Progenitor cell of endocrine pancreas (in vitro differentiated cells): ENCODE measurements around the gene NCKAP5. TPM values are rescaled to one million over a fixed set of nuclear protein-coding genes. Genes with fewer than 3 reads are reported as not detected.

Experiments
- DNase-seq: peaks from one replicate; pipeline ENCODE4 v3.0.0; 2021; ENCODE audit warnings: low spot score; ENCODE audit not compliant: unreplicated experiment
- H3K27ac Mint-ChIP-seq: 2 replicates; pipeline ENCODE4 v1.8.0; 2021; ENCODE audit warnings: mild to moderate bottlenecking, moderate library complexity, mixed read lengths
- H3K27me3 Mint-ChIP-seq: 2 replicates; pipeline ENCODE4 v1.8.0; 2021; ENCODE audit warnings: mixed read lengths
- H3K36me3 Mint-ChIP-seq: 2 replicates; pipeline ENCODE4 v1.8.0; 2022; ENCODE audit warnings: mixed read lengths; ENCODE audit not compliant: insufficient read depth
- H3K4me1 Mint-ChIP-seq: 2 replicates; pipeline ENCODE4 v1.8.0; 2021; ENCODE audit warnings: low read depth, mixed read lengths
- H3K4me3 Mint-ChIP-seq: 2 replicates; pipeline ENCODE4 v1.8.0; 2021; ENCODE audit warnings: low read depth, mild to moderate bottlenecking, moderate library complexity, mixed read lengths
- H3K9me3 Mint-ChIP-seq: 2 replicates; pipeline ENCODE4 v1.8.0; 2021; ENCODE audit warnings: low read depth, mixed read lengths
- total RNA-seq: library from RNA; stranded (reverse); gene quantifications from 2 replicates; pipeline ENCODE4 v1.2.1, GENCODE V29; 2021
- TF ChIP-seq, protein P1 (sequence below): fragments of 200-600 bp; sonication (generic); IDR thresholded peaks from one replicate; pipeline ENCODE4 v1.5.0; 2021; ENCODE audit warnings: antibody characterized with exemption, mild to moderate bottlenecking; ENCODE audit not compliant: unreplicated experiment

NCKAP5 gene
- total RNA-seq, 1 donor from 2014 or later: 1.7 TPM

DNA sequence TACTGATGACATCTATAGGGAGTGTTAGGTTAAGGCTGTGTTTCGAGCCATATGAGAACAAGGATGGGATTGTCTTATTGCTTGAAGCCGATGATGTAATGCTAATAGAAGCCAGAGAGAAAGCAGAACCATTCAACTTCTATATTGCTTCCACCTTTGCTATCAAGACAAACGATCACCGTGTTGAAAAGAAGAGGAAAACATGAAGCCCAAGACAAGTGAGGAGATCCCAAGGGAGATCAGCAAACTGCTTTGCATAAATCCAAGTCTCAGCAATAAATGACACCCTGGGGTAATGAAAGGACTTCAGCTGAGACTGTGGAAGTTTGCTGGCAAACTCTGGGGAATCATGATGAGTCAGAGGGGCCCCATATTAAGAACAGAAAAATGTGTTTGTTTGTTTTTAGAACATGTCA lies 206.2 kb downstream of the NCKAP5 start:
- H3K27ac Mint-ChIP-seq: no peak overlapping the region
- TF ChIP-seq, protein P1, sequence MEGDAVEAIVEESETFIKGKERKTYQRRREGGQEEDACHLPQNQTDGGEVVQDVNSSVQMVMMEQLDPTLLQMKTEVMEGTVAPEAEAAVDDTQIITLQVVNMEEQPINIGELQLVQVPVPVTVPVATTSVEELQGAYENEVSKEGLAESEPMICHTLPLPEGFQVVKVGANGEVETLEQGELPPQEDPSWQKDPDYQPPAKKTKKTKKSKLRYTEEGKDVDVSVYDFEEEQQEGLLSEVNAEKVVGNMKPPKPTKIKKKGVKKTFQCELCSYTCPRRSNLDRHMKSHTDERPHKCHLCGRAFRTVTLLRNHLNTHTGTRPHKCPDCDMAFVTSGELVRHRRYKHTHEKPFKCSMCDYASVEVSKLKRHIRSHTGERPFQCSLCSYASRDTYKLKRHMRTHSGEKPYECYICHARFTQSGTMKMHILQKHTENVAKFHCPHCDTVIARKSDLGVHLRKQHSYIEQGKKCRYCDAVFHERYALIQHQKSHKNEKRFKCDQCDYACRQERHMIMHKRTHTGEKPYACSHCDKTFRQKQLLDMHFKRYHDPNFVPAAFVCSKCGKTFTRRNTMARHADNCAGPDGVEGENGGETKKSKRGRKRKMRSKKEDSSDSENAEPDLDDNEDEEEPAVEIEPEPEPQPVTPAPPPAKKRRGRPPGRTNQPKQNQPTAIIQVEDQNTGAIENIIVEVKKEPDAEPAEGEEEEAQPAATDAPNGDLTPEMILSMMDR: no peak
- H3K27me3 Mint-ChIP-seq: no peaks in the 10 kb centered on the region
- H3K9me3 Mint-ChIP-seq: no peaks in the 10 kb centered on the region
- H3K36me3 Mint-ChIP-seq: no peaks in the 10 kb centered on the region
- H3K4me3 Mint-ChIP-seq: no peak overlapping the region
- peaks cover 12% of the 10 kb centered on the region for H3K4me1 Mint-ChIP-seq
- no peak for DNase-seq

DNA sequence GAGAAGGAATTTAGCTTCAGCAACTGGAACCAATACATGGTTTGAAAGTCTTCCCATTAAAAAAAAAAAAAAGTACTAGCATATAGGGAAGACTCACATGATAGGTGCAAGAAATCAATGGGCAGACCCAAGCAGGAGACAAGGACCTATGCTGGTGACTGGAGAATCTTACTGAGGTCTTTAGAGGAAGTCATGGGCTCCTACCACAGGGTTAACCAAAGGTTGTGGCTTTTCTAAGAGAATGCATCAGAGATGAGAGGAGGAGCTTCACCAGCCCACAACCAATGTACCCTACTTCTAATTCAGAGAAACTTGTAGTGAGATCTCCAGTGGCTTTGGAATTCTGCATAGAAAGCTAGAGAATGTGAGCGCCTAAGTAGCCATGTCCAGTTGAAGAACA lies 207.4 kb downstream of the NCKAP5 start:
- Mint-ChIP-seq H3K36me3 (no peaks in the 10 kb centered on the region), H3K4me3 (no peak overlapping the region), H3K27me3 (no peaks in the 10 kb centered on the region), H3K27ac (no peak overlapping the region), H3K4me1 (peaks cover 12% of the 10 kb centered on the region), H3K9me3 (no peaks in the 10 kb centered on the region)
- TF ChIP-seq, protein P1: no peak
- DNase-seq: no peak

DNA sequence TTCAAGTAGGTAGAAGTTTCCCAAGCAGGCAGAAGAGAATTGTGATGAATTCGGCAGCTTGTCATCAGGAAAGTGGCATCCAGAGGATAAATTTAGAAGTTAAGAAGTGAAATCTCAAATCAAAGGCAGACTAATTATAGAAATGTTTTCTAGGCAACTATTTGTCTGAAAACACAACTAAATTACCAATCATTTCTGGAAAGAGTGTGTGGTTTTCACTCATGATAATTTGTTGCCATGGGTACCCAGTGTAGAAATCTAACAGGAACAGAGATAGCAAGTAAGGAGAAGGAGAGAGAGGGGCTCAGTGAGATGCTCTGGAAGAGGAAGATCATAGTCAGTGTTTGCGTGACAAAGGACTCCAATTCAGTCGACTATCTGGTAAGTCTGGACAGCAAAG lies 208.1 kb downstream of the NCKAP5 start:
- H3K9me3 Mint-ChIP-seq: no peaks in the 10 kb centered on the region
- H3K4me3 Mint-ChIP-seq: no peak overlapping the region
- no peak for DNase-seq
- no peaks in the 10 kb centered on the region for H3K27me3 Mint-ChIP-seq
- H3K36me3 Mint-ChIP-seq: no peaks in the 10 kb centered on the region
- TF ChIP-seq, protein P1: no peak
- H3K27ac Mint-ChIP-seq: no peak overlapping the region
- peaks cover 12% of the 10 kb centered on the region for H3K4me1 Mint-ChIP-seq

DNA sequence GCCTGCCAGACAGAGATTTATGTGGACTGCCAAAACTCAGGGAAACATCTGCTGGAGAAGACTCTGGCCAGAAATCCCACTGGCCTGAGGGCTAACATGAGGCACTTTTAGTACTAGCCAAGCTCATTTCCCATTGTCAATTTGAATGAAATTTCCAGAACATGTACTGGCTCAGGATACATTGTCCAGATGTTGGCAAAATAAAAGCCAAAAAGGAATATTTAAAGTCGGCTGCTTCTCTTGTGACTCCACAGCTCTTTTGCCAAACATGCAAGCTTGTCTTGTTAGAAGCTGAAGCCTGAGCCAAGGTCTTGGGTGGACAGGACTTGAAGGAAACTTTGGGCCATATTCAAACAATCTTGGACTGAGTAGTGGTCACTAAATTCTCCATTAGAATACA lies 215.5 kb downstream of the NCKAP5 start:
- H3K4me1 Mint-ChIP-seq: no peaks in the 10 kb centered on the region
- peaks cover 3% of the 10 kb centered on the region for H3K27me3 Mint-ChIP-seq
- no peak overlapping the region for H3K4me3 Mint-ChIP-seq
- H3K9me3 Mint-ChIP-seq: no peaks in the 10 kb centered on the region
- no peak for DNase-seq
- TF ChIP-seq, protein P1: no peak
- H3K27ac Mint-ChIP-seq: no peak overlapping the region
- no peaks in the 10 kb centered on the region for H3K36me3 Mint-ChIP-seq

DNA sequence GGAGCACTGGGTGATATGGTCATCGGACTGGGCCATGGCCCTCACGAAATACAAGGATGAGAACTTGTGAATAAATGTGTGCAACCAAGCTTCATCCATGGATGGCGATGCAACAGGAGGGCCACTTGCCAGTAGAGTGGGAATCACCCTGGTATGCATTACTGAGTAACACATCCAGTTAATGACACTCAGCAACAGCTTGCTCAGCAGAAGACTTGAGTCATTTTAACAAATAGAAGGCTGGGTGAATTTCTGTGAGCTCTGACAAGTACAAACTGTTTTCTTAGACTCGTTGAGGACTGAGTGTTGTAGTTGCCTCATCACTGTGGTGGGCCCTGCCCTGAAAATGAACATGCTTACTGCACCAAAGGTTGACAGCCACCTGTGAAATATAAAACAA lies 221.6 kb downstream of the NCKAP5 start:
- Mint-ChIP-seq H3K27ac (no peak overlapping the region), H3K9me3 (no peaks in the 10 kb centered on the region), H3K4me3 (no peak overlapping the region), H3K4me1 (no peaks in the 10 kb centered on the region), H3K36me3 (no peaks in the 10 kb centered on the region), H3K27me3 (peaks cover 3% of the 10 kb centered on the region)
- no peak for DNase-seq
- TF ChIP-seq, protein P1: no peak
